ENCODE measurements around the gene SRMS. TPM values are rescaled to one million over a fixed set of nuclear protein-coding genes. Genes with fewer than 3 reads are reported as not detected.
A peak's percentile ranks its signal among the peaks of the same experiment; 100 is the strongest.

SRMS gene
- total RNA-seq, 1 donor, result not detected

DNA sequence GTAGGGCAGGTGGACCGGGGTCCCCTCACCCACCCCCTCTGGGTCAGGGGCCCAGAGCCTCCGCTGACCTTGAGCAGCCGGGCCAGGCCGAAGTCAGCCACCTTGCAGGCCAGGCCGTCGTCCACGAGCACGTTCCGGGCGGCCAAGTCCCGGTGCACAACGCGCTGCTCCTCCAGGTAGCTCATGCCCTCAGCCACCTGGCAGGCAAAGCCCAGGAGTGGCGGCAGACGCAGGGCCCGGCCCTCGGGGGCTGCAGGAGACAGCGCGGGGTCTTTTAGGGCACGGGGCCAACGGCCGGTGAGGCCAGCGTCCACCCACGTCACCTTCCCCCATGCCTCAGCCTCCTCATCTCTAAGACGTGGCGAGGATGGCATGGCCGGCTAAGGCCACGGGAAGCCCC lies 6.2 kb downstream of the SRMS start:
- no peak for DNase-seq (ENCODE audit: low read depth in 2 of 3, low spot score in 2 of 3)

DNA sequence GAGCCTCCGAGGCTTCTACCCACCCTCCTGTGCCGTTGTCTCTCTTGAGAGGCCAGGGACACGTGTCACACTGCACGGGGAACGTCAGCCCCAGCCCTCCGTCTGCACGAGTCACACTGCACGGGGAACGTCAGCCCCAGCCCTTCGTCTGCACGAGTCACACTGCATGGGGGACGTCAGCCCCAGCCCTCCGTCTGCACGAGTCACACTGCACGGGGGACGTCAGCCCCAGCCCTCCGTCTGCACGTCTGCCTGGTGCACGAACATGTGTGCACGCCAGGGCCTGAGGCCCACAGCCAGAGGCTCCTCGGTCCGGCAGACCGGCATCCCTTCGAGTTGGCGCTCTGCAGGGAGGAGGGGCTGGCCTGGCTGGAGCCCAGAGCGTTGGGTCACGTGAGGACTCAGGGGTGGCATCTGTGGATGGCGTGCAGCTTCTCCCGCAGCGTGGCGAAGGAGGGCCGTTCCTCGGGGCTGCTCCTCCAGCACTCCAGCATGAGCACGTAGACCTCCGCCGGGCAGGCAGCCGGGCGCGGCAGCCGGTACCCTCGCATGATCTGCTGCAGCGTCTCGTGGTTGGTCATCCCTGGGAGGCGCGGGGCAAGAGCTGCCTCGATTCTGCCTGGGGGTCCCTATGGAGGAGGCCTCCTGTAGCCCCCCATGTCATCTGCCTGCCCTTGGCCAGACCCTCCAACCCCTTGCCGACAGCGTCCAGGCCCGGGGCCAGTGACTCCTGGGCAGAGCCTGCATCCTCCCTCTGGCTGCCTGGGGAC lies 6.9 kb downstream of the SRMS start:
- DNase-seq (ENCODE audit: low read depth in 2 of 3, low spot score in 2 of 3), result peak in 1 of 3 donors; percentile 26

DNA sequence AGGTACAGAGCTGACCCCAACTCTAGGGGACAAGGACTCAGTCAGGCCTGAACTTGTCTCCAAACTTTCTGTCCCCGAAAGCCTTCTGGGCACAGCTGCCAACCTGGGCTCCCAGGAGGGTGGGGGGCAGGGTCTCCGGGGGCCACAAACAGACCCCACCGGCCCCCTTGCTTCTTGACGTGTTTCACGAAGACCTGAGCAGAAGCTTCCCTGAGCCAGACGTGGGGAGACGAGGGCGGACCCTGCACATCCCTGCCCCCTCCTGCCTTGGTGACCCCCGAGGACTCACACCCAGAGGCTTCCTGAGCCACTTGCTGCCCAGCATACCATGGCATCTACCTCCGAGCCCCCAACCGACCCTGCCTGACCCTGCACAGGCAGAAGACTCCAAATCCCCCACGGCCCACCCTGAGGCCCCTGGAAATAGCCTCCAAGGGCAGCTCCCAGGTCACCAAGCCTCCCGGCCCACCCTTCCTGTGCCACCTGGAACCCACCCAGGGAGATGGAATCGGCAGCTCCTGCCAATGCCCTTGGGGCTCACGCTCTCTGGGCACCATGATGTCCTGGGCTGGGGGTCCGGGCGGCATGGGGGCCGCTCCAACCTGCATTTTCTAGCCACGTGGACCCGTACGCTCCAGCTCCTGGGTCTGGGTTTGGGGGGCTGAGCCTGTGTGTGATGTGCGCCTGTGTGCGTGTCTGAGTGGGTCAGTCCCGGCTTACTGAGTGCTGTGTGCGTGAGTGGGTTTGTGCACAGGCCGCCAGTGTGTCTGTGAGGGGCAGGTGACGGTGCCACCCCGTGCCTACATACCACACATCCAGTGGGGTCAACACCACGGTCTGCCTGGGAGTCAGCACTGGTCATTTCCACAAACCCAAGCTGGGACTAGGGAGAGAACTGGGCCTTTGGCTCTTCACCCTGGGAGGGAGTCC lies 7.8 kb downstream of the SRMS start:
- no peak for DNase-seq (ENCODE audit: low read depth in 2 of 3, low spot score in 2 of 3)

DNA sequence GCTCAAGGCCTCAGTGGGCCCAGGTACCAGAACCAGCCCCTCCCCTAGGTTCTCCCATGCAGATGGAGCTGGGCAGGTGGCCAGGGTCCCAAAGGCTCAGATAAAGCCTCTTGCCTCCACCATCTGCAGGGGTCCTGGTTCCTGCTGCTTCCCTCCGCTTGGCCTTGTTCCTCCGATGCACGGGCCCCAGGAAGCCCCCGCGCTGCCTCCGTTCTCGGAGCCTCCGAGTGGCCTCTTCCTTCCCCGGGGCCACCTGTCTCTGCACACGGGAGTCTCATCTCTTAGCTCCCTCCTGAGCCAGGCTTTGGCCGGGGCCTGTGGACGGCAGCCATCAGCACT lies 8.5 kb downstream of the SRMS start:
- no peak for DNase-seq (ENCODE audit: low read depth in 2 of 3, low spot score in 2 of 3)

DNA sequence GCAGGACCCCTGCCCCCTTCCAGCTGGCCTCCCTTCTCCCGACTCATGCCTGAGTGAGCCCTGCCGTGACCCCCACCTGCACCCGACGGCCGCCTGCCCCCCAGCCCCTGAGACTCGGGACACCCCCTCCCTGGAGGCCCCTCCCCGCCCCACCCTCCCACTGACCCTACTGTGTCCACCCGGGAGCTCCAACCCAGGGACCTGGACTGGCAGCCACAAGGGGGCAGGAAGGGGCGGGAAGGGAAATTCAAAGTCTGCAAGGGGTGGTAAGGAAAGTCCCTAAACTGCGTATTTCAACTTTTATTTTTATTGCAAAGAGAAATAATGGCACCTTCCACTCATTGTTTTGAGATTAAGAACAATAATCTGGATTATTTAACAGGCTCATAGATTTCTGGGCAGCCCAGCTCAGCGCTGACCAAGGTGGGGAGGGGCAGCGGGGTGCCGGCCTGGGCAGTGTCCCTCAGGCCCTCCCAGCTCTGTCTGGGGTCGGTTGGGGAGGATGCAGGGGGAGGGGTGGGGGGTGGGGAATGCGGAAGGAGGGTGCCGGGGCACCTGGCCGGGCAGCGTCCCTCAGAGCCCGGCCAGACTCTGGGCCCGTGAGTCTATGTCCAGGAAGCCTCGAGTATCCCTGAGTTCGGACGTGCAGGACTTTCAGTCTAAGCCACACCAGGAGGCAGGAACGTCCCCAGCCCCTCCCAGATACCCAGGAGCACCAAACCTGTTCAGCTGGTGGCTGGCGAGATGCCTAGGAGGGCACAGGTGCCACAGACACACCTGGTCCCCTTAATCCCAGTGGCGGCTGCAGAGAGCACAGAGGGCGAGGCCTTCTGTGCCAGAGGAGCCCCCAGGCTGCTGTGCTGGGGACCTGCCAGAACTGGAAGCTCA lies 9.1 kb downstream of the SRMS start:
- peak; percentile 37 to 57 (median 51) for DNase-seq (ENCODE audit: low read depth in 2 of 3, low spot score in 2 of 3)

DNA sequence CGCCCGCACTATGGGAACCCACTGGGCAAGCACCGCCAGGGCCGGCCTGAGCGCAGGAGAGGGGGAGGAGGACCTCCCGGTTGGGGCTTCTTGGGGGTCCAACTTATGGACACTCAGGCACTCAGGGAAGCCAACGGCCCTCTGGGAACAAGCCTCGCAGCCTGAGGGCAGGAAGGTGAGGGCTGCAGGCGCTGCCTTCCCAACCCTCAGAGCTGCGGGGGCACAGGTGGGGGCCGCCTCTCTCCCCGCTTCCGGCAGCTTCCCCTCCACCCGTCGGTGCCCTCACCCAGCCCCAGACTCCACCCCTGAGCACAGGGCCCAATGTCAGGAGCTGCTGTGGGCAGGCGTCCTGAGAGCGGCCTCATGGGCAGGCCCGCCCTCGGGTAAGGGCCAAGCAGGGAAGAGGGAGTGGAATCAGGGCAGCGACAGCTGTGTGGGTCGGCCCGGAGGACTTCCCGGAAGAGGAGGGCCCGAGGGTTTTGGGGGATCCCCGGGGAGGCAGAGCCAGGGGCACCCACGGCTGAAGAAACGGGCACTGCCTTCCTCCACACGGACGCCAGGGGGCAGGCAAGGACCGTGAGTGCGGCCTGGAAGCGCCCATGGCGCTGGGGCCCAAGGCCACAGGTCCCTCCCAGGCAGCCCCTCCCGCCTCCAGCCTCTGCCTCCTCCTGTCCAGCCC lies 9.9 kb downstream of the SRMS start:
- DNase-seq (ENCODE audit: low read depth in 2 of 3, low spot score in 2 of 3), result peak; percentile 92 to 95 (median 95)

DNA sequence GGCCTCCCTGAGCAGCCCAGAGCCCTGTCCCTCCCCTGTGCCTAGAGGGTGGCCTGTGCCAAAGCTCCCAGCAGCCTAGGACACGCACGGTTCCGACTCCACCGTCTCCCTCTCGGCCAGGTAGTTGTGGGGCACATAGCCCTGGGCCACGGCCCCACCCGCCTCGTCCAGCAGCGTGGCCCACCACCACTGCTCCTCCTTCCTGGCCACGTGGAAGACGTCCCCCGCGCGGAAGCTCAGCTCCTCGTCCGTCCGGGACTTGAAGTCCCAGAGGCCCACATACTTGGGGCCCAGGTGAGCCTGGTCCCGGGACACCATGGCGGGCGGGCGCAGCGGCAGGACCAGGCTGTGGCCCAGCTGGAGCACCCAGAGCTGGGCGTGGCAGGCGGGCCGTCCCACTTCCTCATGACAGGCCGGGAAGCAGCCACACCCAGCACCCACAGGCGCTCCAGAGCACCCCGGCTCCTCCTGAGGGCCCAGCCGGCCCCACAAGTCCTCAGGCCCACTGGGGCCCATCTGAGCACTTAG lies 10.5 kb downstream of the SRMS start, which contains the start of gene PTK6:
Gene PTK6 (minus strand): TSS at position 380 of the 528 bp plus-strand sequence. CDS start 62 bp downstream, at position 318.
- no peak for DNase-seq (ENCODE audit: low read depth in 2 of 3, low spot score in 2 of 3)

DNA sequence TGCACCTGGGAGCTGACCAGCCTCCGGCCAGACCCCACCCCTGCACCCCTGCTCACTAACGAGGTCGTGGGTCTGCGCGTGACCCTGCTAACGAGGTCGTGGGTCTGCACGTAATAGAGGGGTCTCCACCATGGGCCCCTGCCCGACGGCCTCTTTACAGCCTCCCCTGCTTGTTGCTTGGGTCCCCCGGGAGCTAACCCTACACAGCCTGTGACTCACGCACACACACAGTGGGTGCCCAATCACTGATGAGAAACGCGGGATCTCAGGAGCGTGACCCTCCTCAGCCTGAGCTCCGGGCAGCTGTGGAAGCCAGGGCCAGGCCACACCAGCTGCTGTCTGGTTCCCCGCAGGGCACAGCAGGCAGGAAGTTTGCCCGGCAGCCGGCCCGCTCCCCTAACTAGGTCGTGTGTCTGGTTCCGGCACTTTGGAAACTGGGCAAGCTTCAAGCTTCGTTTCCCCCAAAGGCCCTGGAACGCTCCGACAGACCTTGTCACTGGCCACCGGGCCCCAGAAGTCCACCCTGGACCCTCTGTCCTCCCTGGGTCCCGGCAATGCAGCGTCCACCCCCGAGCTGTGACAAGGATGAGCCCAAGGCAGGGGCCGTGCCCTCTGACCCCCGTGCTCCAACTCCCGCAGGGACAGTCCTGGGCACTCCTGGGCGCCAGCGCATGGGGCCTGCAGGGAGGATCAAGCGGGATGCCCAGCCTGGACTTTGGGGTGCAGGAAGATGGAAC lies 11.1 kb downstream of the SRMS start:
- no peak for DNase-seq (ENCODE audit: low read depth in 2 of 3, low spot score in 2 of 3)

DNA sequence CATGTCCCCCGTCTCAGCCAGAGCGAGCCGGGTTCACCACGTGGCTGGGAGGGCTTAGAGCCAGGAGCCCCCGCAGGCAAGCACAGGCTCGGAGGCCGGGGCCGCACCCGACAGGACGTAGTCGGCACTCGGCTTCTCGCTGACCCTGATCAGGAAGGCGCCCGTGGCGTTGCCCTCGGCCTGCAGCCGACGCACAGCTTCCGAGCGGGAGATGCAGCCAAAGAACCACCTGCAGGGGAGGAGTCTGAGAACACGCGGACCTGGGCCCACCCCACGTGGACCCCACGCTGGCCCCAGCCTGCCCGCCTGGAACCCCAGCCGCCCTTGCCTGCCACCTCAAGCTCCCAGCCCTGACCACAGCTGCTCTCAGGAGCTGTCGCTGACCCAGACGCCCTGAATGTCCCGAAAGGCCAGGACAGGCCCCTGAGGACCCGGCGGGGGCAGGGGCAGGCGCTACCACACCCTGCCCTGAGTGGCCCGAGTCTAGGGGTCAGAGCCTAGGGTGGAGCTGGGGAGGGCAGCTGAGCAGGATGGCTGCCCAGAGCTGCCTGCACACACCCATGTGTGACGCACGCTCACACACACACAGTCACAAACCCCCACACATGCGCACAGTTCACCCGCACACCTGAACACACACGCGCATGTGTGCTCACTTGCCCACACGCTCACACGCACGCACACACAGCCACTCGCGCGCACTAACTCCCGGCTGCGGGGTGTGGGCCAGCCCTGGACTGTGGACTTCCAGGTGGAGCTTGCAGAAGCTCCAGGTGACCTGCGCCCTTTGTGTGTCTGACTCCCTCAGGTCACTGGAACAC lies 12.5 kb downstream of the SRMS start:
- DNase-seq (ENCODE audit: low read depth in 2 of 3, low spot score in 2 of 3), result no peak

DNA sequence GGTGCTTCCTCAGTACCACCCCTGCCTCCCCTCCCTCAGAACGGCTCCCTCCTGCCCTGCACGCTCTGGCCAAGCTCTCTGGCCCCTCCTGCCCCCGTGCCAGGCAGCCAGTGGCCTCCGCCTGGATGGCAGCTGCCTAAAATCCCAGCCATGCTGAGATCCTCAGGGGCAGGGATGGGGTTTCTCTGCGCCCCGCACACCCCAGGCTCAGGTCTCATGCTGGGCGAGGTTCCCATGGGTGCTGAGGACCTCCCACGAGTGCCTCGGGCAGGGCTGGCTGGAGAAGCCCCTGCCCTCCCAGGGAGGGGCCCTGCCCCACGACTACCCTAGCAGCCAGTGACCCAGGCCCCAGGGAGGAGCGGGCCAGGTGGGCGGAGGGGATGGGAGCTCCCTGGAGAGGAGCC lies 13.1 kb downstream of the SRMS start:
- DNase-seq (ENCODE audit: low read depth in 2 of 3, low spot score in 2 of 3), result no peak

DNA sequence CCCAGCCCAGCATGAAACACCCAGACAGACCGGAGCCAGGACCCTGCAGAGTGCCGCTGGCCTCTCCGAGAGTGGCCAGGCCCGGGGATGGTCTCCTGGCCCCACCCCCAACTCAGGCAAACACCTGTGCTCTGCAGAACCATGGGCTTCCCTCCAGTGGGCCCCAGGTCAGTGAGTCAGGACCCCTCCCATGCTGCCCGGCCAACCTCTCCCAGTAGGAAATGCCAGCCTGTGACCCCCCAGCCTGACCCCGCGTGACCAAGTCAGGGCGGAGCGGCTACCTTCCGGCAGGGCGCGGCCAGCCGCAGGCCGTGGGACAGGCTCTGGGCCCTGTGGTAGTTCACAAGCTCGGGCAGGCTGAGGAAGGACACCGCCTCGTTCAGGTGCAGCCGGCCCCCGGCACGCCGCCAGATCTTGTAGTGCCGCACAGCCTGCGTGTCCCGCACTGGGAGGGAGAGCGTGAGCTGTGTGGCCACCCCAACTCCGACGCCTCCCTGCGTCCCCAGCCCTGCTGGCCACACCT lies 13.6 kb downstream of the SRMS start:
- no peak for DNase-seq (ENCODE audit: low read depth in 2 of 3, low spot score in 2 of 3)

DNA sequence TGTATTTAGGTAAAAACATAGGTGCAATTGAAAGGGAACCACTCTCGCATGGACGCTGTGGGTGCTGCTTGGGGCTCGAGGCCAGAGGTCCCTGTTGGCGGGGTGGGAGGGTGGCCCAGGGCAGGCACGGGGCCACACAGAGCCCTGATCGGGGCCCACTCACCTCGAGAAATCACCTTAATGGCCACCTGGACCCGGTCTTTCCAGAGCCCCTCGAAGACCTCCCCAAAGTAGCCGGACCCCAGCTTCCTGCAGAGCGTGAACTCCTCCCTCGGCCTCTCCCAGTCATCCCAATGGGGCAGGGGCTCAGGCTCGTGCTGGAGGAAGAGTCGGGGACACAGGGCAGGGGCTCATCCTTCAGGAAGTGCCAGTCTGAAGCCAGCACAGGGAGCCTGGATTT lies 14.2 kb downstream of the SRMS start:
- DNase-seq (ENCODE audit: low read depth in 2 of 3, low spot score in 2 of 3), result no peak

DNA sequence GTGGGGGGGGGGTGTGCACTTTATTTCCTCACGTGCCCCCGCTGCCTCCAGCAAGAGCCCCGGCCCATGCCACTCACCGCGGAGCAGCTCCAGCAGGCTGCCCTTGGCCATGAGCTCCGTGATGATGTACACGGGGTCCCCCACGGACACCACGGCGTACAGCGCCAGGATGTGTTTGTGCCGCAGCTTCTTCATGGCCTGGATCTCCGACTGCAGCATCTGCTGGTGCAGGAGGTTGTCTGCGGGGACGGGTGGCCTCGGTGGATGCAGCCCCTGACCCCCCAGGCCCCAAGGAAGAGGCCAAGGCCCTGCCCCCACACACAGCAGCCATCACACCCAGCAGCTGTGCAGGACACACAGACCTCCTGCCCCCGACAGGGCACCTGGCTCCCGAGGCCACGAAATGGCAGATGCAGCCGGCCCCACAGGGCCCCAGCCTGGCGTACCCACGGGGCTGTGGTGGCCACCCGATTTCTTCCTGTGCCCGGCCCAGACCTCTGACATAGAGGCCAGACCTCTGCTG lies 15.0 kb downstream of the SRMS start:
- no peak for DNase-seq (ENCODE audit: low read depth in 2 of 3, low spot score in 2 of 3)

DNA sequence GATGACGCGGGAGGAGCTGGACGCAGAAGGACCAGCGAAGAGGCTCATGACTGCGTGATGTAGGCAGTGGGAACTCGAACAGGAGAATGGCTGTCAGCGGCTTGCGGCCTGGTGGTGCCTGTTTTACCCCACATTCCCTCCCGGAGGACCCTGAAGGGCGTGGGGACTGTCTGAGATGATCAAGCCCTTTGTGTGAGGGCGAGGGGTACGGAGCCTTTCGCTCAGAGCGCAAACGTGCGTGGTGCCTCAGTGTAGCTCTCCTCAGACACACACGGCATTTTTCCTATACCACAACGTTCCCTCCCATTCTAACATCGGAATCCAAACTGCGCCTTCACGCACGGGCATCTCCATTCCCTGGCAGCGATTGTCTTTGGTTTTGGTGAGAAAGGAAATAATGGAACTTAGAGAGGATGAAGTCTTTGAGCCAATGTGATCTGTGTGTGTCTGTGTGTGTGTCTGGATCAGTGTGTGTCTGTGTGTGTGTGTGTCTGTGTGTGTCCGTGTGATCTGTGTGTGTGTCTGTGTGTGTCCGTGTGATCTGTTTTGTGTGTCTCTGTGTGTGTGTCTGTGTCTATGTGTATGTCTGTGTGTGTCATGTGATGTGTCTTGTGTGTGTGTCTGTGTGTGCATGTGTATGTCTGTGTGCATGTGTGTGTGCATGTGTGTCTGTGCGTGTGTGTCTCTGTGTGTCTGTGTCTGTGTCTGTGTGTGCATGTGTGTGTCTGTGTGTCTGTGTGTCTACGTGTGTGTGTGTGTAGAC lies 15.7 kb downstream of the SRMS start:
- DNase-seq (ENCODE audit: low read depth in 2 of 3, low spot score in 2 of 3), result no peak

DNA sequence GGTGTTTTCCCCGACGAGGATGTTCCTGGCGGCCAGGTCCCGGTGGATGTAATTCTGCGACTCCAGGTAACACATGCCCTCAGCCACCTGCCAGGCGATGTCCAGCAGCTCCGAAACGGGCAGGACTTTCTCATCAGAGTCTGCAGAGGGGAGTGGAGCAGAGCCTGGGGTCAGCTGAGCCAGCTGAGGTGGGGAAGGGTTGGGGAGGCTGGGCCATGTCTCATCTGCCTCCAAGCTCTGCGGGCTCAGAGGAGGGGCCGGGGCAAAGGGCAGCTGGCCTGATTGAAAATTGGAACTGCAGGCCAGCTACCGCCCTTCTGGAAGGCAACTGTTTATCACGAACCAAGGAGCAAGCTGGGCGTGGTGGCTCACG lies 16.8 kb downstream of the SRMS start:
- no peak for DNase-seq (ENCODE audit: low read depth in 2 of 3, low spot score in 2 of 3)

DNA sequence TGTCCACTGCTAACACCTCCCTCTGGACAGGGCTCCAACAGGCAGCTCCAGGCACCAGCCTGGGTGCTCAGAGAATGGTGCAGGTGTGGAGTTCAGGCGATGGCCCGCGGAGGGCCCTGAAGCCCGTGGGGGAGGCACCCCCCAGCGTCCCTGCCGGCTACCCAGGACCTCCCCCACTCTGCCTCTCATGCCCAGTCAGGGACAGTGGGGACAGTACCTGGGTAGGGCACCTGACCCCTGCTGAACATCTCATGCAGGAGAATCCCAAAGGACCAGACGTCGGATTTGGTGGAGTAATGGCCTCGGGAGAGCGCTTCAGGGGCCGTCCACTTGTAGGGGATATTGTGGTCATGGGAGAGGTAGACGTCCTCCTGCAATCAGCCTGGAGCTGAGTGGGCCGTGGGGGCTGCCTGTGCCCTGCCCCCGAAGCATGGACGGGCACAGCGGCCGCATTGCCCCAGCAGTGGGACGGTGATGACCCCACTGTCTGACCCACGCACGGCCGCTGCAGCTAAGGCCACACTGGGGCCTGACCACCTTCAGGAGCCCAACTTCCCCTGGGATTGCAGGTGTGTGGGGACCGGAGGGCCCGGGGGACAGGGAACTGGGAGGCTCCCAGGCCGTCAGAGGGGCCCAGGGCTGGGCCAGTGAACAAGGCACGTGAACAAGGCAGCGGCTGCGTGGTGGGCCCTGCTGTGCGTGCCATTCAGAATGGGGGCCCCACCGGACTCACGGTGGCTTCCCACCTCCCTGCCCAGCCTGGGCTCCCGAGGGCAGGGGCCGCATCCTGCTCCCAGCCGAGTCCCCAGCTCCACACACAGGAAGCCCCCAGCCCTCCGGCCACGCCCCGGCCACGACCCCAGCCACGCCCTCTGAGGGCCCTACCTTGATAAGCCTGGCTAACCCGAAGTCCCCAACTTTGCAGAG lies 17.4 kb downstream of the SRMS start:
- DNase-seq (ENCODE audit: low read depth in 2 of 3, low spot score in 2 of 3), result no peak
